ENCODE data around the gene ACADSB. TPM values are rescaled to one million over a fixed set of nuclear protein-coding genes. Genes with fewer than 3 reads are reported as not detected.
A peak's percentile ranks its signal among the peaks of the same experiment; 100 is the strongest.

Gene ACADSB
- total RNA-seq, 1 donor from 2014 or later, result 22.4 TPM

DNA sequence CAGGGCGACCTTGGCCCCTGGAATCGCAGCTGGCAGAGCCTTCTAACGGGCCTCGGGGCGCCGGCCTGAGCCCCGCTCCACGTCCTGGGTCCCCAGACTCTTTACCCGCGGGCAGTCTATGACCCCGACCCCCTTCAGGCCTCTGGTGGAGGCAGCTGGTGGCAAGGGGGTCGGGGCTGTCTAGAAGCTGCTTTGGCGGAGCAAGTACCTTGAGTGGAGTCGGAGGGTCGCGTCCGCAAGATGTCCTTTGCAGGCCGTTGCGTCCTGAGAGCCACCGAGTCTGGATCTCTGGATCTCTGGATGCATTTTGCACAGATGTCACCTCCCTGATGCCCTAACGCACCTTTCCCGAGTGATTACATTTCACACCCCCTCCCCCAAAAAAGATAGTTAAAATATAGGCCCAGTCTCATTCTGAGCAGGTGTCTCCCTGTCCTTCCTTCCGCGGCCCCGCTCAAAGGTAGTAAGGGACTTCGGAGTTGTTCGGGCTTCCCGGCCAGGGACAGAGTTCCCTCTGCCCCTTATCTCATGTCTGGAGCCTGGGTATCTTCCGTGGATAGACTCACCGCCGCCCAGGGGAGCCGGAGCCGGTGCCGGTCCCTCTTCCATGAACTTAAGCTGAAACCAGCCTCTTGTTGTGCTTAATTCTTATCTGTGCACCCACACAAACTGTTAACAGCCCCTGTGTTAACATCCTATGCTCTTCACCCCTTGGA, 457 bp downstream of the ACADSB start:
- Mint-ChIP-seq H3K9me3 (ENCODE audit: low read depth) (no peaks in the 10 kb centered on the region), H3K27ac (peak overlapping the region; percentile 99), H3K36me3 (ENCODE audit: insufficient read depth) (peaks cover 9% of the 10 kb centered on the region), H3K4me1 (ENCODE audit: low read depth) (peaks cover 23% of the 10 kb centered on the region), H3K27me3 (no peaks in the 10 kb centered on the region), H3K4me3 (ENCODE audit: low read depth) (peak overlapping the region; percentile 94)
- no peak for DNase-seq (ENCODE audit: low spot score, unreplicated experiment)
- TF ChIP-seq CTCF (IDR thresholded peaks at IDR 0.05; ENCODE audit: unreplicated experiment), result no peak

DNA sequence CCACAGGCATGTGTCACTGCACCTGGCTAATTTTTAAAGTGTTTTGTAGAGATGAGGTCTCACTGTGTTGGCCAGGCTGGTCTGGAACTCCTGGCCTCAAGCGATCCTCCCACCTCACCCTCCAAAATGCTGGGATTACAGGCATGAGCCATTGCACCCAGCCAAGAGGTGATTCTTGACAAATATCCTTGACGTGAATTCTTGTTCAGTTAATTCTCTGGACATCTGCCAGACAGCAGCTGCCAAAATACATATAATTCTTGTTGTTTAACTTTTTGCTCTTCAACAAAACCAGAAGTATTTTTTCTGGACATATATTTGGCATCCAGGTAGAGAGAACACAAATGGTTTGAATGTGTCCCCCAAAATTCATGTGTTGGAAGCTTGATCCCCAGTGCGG, 3.2 kb downstream of the ACADSB start:
- Mint-ChIP-seq H3K9me3 (ENCODE audit: low read depth) (no peaks in the 10 kb centered on the region), H3K27me3 (no peaks in the 10 kb centered on the region), H3K4me1 (ENCODE audit: low read depth) (peaks cover 19% of the 10 kb centered on the region), H3K4me3 (ENCODE audit: low read depth) (no peak overlapping the region), H3K36me3 (ENCODE audit: insufficient read depth) (peaks cover 9% of the 10 kb centered on the region), H3K27ac (no peak overlapping the region)
- TF ChIP-seq CTCF (IDR thresholded peaks at IDR 0.05; ENCODE audit: unreplicated experiment), result no peak
- no peak for DNase-seq (ENCODE audit: low spot score, unreplicated experiment)

DNA sequence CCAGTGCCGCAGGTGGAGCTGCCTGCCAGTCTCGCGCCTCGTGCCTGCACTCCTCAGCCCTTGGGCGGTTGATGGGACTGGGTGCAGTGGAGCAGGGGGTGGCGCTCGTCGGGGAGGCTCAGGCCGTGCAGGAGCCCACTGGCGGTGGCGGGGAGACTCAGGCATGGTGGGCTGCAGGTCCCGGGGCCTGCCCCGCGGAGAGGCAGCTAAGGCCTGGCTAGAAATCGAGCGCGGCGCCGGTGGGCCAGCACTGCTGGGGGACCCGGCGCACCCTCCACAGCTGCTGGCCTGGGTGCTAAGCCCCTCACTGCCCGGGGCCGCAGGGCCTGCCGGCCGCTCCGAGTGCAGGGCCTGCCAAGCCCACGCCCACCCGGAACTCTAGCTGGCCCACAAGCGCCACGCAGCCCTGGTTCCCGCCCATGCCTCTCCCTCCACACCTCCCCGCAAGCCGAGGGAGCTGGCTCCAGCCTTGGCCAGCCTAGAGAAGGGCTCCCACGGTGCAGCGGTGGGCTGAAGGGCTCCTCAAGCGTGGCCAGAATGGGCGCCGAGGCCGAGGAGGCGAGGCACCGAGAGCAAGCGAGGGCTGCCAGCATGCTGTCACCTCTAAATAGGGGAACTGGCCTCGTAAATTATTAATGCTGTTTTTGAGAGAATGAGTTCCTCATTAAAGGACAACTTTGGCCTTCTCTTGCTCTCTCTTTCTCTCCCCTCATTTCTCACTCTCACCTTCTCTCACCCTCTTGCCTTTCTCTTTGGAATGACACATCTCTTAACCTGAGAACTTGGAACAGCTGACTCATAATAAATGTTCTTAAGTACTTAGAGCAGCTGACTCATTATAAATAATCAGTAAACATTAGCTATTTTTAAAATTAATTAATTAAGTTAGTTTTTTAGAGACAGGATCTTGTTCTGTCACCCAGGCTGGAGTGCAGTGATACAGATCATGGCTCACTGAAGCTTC, 4.9 kb downstream of the ACADSB start:
- no peak for DNase-seq (ENCODE audit: low spot score, unreplicated experiment)
- no peaks in the 10 kb centered on the region for H3K27me3 Mint-ChIP-seq
- no peak for TF ChIP-seq CTCF (IDR thresholded peaks at IDR 0.05; ENCODE audit: unreplicated experiment)
- peaks cover 3% of the 10 kb centered on the region for H3K9me3 Mint-ChIP-seq (ENCODE audit: low read depth)
- peaks cover 9% of the 10 kb centered on the region for H3K4me1 Mint-ChIP-seq (ENCODE audit: low read depth)
- H3K4me3 Mint-ChIP-seq (ENCODE audit: low read depth), result no peak overlapping the region
- H3K27ac Mint-ChIP-seq, result no peak overlapping the region
- H3K36me3 Mint-ChIP-seq (ENCODE audit: insufficient read depth), result peaks cover 12% of the 10 kb centered on the region

DNA sequence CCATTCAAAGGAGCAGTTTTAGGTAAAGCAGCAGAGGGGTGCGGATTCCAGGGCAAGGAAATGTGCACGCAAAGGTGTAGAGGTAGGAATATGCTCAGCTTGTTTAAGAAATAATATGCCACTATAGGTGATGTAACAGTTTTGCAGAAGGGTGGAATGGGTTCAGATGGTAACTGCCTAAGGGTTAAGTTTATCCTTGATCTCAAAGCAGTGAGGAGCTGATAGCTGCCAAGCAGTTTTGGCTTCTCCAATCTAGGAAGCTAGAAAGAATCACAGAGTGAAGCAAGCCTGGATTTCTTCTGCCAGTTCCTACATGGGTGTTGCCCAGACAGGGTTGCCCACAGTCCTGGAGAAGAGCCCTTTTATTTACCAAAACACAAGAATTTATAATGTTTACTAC, 6.0 kb downstream of the ACADSB start:
- no peak for TF ChIP-seq CTCF (IDR thresholded peaks at IDR 0.05; ENCODE audit: unreplicated experiment)
- Mint-ChIP-seq H3K27me3 (no peaks in the 10 kb centered on the region), H3K36me3 (ENCODE audit: insufficient read depth) (peaks cover 12% of the 10 kb centered on the region), H3K27ac (no peak overlapping the region), H3K9me3 (ENCODE audit: low read depth) (peaks cover 3% of the 10 kb centered on the region), H3K4me1 (ENCODE audit: low read depth) (peaks cover 5% of the 10 kb centered on the region), H3K4me3 (ENCODE audit: low read depth) (no peak overlapping the region)
- DNase-seq (ENCODE audit: low spot score, unreplicated experiment), result no peak

GRCh38 chr10:123016228-123016627, 7.4 kb downstream of the ACADSB start:
- Mint-ChIP-seq H3K4me3 (ENCODE audit: low read depth) (no peak overlapping the region), H3K27ac (no peak overlapping the region), H3K27me3 (no peaks in the 10 kb centered on the region), H3K4me1 (ENCODE audit: low read depth) (peaks cover 15% of the 10 kb centered on the region), H3K36me3 (ENCODE audit: insufficient read depth) (peaks cover 12% of the 10 kb centered on the region), H3K9me3 (ENCODE audit: low read depth) (peaks cover 3% of the 10 kb centered on the region)
- no peak for DNase-seq (ENCODE audit: low spot score, unreplicated experiment)
- no peak for TF ChIP-seq CTCF (IDR thresholded peaks at IDR 0.05; ENCODE audit: unreplicated experiment)

All from progenitor cell of endocrine pancreas (in vitro differentiated cells).